Trophoblast cell (in vitro differentiated cells and primary cell): Measurements from ENCODE around the gene CPLX1.

Source experiments
- DNase-seq, 2 donors: peaks; one replicate each; pipeline ENCODE4 v3.0.0-alpha.2; 2016
- H2AFZ ChIP-seq: 2 replicates; pipeline ENCODE4 v1.6.1; 2013; ENCODE audit warnings: low read length, moderate library complexity, mild to moderate bottlenecking; ENCODE audit not compliant: insufficient read depth, poor library complexity
- H2AK5ac ChIP-seq: 2 replicates; pipeline ENCODE4 v1.6.1; 2013; ENCODE audit warnings: mild to moderate bottlenecking, low read length
- H2BK120ac ChIP-seq: 2 replicates; pipeline ENCODE4 v1.6.1; 2013; ENCODE audit warnings: low read length, mild to moderate bottlenecking, moderate library complexity; ENCODE audit not compliant: insufficient read depth, poor library complexity
- H2BK12ac ChIP-seq: 2 replicates; pipeline ENCODE4 v1.6.1; 2013; ENCODE audit warnings: mild to moderate bottlenecking, low read length, moderate library complexity
- H2BK5ac ChIP-seq: 2 replicates; pipeline ENCODE4 v1.6.1; 2013; ENCODE audit warnings: low read length, low read depth, moderate library complexity, mild to moderate bottlenecking; ENCODE audit not compliant: poor library complexity
- H3K14ac ChIP-seq: 2 replicates; pipeline ENCODE4 v1.6.1; 2013; ENCODE audit warnings: mild to moderate bottlenecking, low read length
- H3K18ac ChIP-seq: 2 replicates; pipeline ENCODE4 v1.6.1; 2013; ENCODE audit warnings: mild to moderate bottlenecking, low read length
- H3K23ac ChIP-seq: 2 replicates; pipeline ENCODE4 v1.6.1; 2013; ENCODE audit warnings: low read length
- H3K27ac ChIP-seq: 2 replicates; pipeline ENCODE4 v1.5.1; 2013; ENCODE audit warnings: low read depth, mild to moderate bottlenecking, inconsistent platforms, low read length, moderate library complexity
- H3K27me3 ChIP-seq: 2 replicates; pipeline ENCODE4 v1.6.1; 2013; ENCODE audit warnings: inconsistent platforms, mild to moderate bottlenecking, low read length, moderate library complexity; ENCODE audit not compliant: insufficient read depth
- H3K36me3 ChIP-seq, 2 experiments: 1 replicate in 1 of 2; 2 replicates in 1 of 2; pipeline ENCODE4 v1.6.1; 2013; ENCODE audit warnings: low read length in 2 of 2, mild to moderate bottlenecking in 2 of 2, moderate library complexity in 1 of 2; ENCODE audit not compliant: insufficient read depth in 2 of 2, control insufficient read depth in 1 of 2
- H3K4ac ChIP-seq: 2 replicates; pipeline ENCODE4 v1.6.1; 2013; ENCODE audit warnings: low read depth, mild to moderate bottlenecking, low read length, moderate library complexity
- H3K4me1 ChIP-seq, 2 experiments: 1 replicate in 1 of 2; 2 replicates in 1 of 2; pipeline ENCODE4 v1.6.1; 2013; ENCODE audit warnings: low read length in 2 of 2, mild to moderate bottlenecking in 2 of 2, moderate library complexity in 1 of 2; ENCODE audit not compliant: insufficient read depth in 2 of 2, control insufficient read depth in 1 of 2
- H3K4me2 ChIP-seq: 2 replicates; pipeline ENCODE4 v1.6.1; 2013; ENCODE audit warnings: inconsistent platforms, mild to moderate bottlenecking, low read length, moderate library complexity
- H3K4me3 ChIP-seq: 2 replicates; pipeline ENCODE4 v1.5.1; 2013; ENCODE audit warnings: mild to moderate bottlenecking, low read depth, low read length, inconsistent platforms
- H3K79me1 ChIP-seq: one replicate; pipeline ENCODE4 v1.6.1; 2013; ENCODE audit warnings: low read length
- H3K79me2 ChIP-seq: 2 replicates; pipeline ENCODE4 v1.6.1; 2013; ENCODE audit warnings: low read length, mild to moderate bottlenecking; ENCODE audit not compliant: control insufficient read depth, insufficient read depth, poor library complexity
- H3K9ac ChIP-seq: 2 replicates; pipeline ENCODE4 v1.6.1; 2013; ENCODE audit warnings: mild to moderate bottlenecking, low read length
- H3K9me3 ChIP-seq: 2 replicates; pipeline ENCODE4 v1.6.1; 2013; ENCODE audit warnings: low read depth, mild to moderate bottlenecking, control low read depth, inconsistent platforms, low read length; ENCODE audit not compliant: insufficient read depth
- H4K12ac ChIP-seq: 2 replicates; pipeline ENCODE4 v1.6.1; 2013; ENCODE audit warnings: low read depth, mild to moderate bottlenecking, low read length, moderate library complexity
- H4K8ac ChIP-seq: 2 replicates; pipeline ENCODE4 v1.6.1; 2013; ENCODE audit warnings: low read depth, mild to moderate bottlenecking, low read length, moderate library complexity
- H4K91ac ChIP-seq: one replicate; pipeline ENCODE4 v1.6.1; 2013; ENCODE audit warnings: low read depth, mild to moderate bottlenecking, low read length, moderate library complexity
- WGBS: extraction: QIAGEN DNeasy Blood & Tissue Kit; methylation state at CpG from one replicate; pipeline ENCODE4 v1.1.7; 2013; ENCODE audit warnings: missing lambda C conversion rate; ENCODE audit not compliant: insufficient read length, insufficient coverage; ENCODE audit errors: extremely low coverage; 5-methylcytosine and 5-hydroxymethylcytosine counted together

The CPLX1 gene

GRCh38 chr4:845836-846251 is 19.9 kb upstream of the CPLX1 start:
- Histone ChIP-seq H3K9ac (no peak overlapping the region), H3K36me3 (peaks cover 25 to 27% of the 10 kb centered on the region in 2 experiments), H3K4me1 (no peaks in the 10 kb centered on the region), H3K79me2 (no peaks in the 10 kb centered on the region), H2BK5ac (no peak overlapping the region), H2BK120ac (no peak overlapping the region), H2AFZ (no peak overlapping the region), H3K18ac (no peak overlapping the region), H3K4me3 (no peak overlapping the region), H3K23ac (no peak overlapping the region), H3K4me2 (no peak overlapping the region), H3K79me1 (no peaks in the 10 kb centered on the region), H2AK5ac (no peak overlapping the region), H3K27me3 (no peaks in the 10 kb centered on the region), H4K91ac (no peak overlapping the region), H3K9me3 (peaks cover 2% of the 10 kb centered on the region), H2BK12ac (no peak overlapping the region), H4K12ac (no peak overlapping the region), H3K14ac (no peak overlapping the region), H4K8ac (no peak overlapping the region), H3K4ac (no peak overlapping the region), H3K27ac (no peak overlapping the region)
- WGBS, result no CpG with 5 or more reads among the region's 14 CpGs
- DNase-seq, result no peak

- H3K4ac ChIP-seq, result no peak overlapping the region
- no peak overlapping the region for H3K4me3 ChIP-seq
- no peak overlapping the region for H3K23ac ChIP-seq
- no peak overlapping the region for H2BK12ac ChIP-seq
- no peaks in the 10 kb centered on the region for H3K79me2 ChIP-seq
- no peak overlapping the region for H3K27ac ChIP-seq
- H3K9ac ChIP-seq, result no peak overlapping the region
- H4K8ac ChIP-seq, result no peak overlapping the region
- peaks cover 2% of the 10 kb centered on the region for H3K9me3 ChIP-seq
- no peak overlapping the region for H3K18ac ChIP-seq
- H2BK120ac ChIP-seq, result no peak overlapping the region
- H2AK5ac ChIP-seq, result no peak overlapping the region
- no peaks in the 10 kb centered on the region for H3K4me1 ChIP-seq
- no CpG with 5 or more reads among the region's 9 CpGs for WGBS
- H3K79me1 ChIP-seq, result no peaks in the 10 kb centered on the region
- no peak for DNase-seq
- no peaks in the 10 kb centered on the region for H3K27me3 ChIP-seq
- no peak overlapping the region for H3K4me2 ChIP-seq
- no peak overlapping the region for H2BK5ac ChIP-seq
- no peak overlapping the region for H4K91ac ChIP-seq
- H2AFZ ChIP-seq, result no peak overlapping the region
- H3K36me3 ChIP-seq, result peaks cover 21 to 24% of the 10 kb centered on the region in 2 experiments
- no peak overlapping the region for H3K14ac ChIP-seq
- H4K12ac ChIP-seq, result no peak overlapping the region
Measured at GRCh38 chr4:845233-845835, 19.4 kb upstream of the CPLX1 start.

- Histone ChIP-seq H3K4me3 (no peak overlapping the region), H3K9ac (no peak overlapping the region), H2BK5ac (no peak overlapping the region), H3K14ac (no peak overlapping the region), H3K9me3 (peaks cover 2% of the 10 kb centered on the region), H3K18ac (no peak overlapping the region), H3K79me1 (no peaks in the 10 kb centered on the region), H4K12ac (no peak overlapping the region), H3K36me3 (peaks cover 15 to 19% of the 10 kb centered on the region in 2 experiments), H4K91ac (no peak overlapping the region), H3K27ac (no peak overlapping the region), H2BK12ac (no peak overlapping the region), H3K4me1 (no peaks in the 10 kb centered on the region), H3K4ac (no peak overlapping the region), H2AK5ac (no peak overlapping the region), H2BK120ac (no peak overlapping the region), H3K79me2 (no peaks in the 10 kb centered on the region), H3K27me3 (no peaks in the 10 kb centered on the region), H2AFZ (no peak overlapping the region), H3K23ac (no peak overlapping the region), H3K4me2 (no peak overlapping the region), H4K8ac (no peak overlapping the region)
- no peak for DNase-seq
- WGBS, result no CpG with 5 or more reads among the region's 10 CpGs
Measured at GRCh38 chr4:844752-845232, 18.9 kb upstream of the CPLX1 start.

GRCh38 chr4:839675-840443 is 13.9 kb upstream of the CPLX1 start:
- no peak overlapping the region for H3K9ac ChIP-seq
- no peak overlapping the region for H3K23ac ChIP-seq
- WGBS, result no CpG with 5 or more reads among the region's 4 CpGs

More at GRCh38 chr4:839675-840443, 13.9 kb upstream of the CPLX1 start:
- Histone ChIP-seq H2BK12ac (no peak overlapping the region), H3K79me2 (no peaks in the 10 kb centered on the region), H3K14ac (no peak overlapping the region), H2BK120ac (no peak overlapping the region), H2AFZ (no peak overlapping the region), H3K4ac (no peak overlapping the region), H3K18ac (no peak overlapping the region), H3K4me2 (no peak overlapping the region), H4K12ac (no peak overlapping the region), H4K8ac (no peak overlapping the region), H3K36me3 (no peaks in the 10 kb centered on the region), H2BK5ac (no peak overlapping the region), H3K79me1 (no peaks in the 10 kb centered on the region), H3K9me3 (peaks cover 16% of the 10 kb centered on the region), H4K91ac (no peak overlapping the region), H3K27me3 (no peaks in the 10 kb centered on the region), H3K4me3 (no peak overlapping the region), H2AK5ac (no peak overlapping the region), H3K27ac (no peak overlapping the region), H3K4me1 (no peaks in the 10 kb centered on the region)
- no peak for DNase-seq
